ENCODE data around the gene FASN. TPM values are rescaled to one million over a fixed set of nuclear protein-coding genes. Genes with fewer than 3 reads are reported as not detected.

Gene FASN
- total RNA-seq, 1 experiment from 2014 or later, result 90.9 TPM

- DNase-seq (ENCODE audit: low read depth), result no peak
Observed at GRCh38 chr17:82076785-82077591, 21.0 kb downstream of the FASN start.

- DNase-seq (ENCODE audit: low read depth), result no peak
Observed at GRCh38 chr17:82076018-82076784, 21.8 kb downstream of the FASN start.

GRCh38 chr17:82073446-82073845 lies 24.6 kb downstream of the FASN start:
- DNase-seq (ENCODE audit: low read depth), result no peak

GRCh38 chr17:82072827-82073226 lies 25.2 kb downstream of the FASN start:
- no peak for DNase-seq (ENCODE audit: low read depth)

GRCh38 chr17:82070611-82071010 lies 27.4 kb downstream of the FASN start:
- DNase-seq (ENCODE audit: low read depth), result no peak

GRCh38 chr17:82065638-82066303 lies 32.3 kb downstream of the FASN start, which contains the start of gene DUS1L:
Gene DUS1L, minus strand, starts transcription at chr17:82065804. Its CDS starts 745 bp downstream, at chr17:82065059.
- DNase-seq (ENCODE audit: low read depth), result peak; percentile 28

GRCh38 chr17:82065193-82065637 lies 32.8 kb downstream of the FASN start:
- no peak for DNase-seq (ENCODE audit: low read depth)

- DNase-seq (ENCODE audit: low read depth), result no peak
Observed at GRCh38 chr17:82064433-82065192, 33.4 kb downstream of the FASN start.

GRCh38 chr17:82063424-82064415 lies 34.3 kb downstream of the FASN start:
- no peak for DNase-seq (ENCODE audit: low read depth)

GRCh38 chr17:82062984-82063368 lies 35.1 kb downstream of the FASN start:
- no peak for DNase-seq (ENCODE audit: low read depth)

GRCh38 chr17:82062076-82062983 lies 35.7 kb downstream of the FASN start:
- DNase-seq (ENCODE audit: low read depth), result no peak

- DNase-seq (ENCODE audit: low read depth), result no peak
Observed at GRCh38 chr17:82061047-82061925, 36.8 kb downstream of the FASN start.

GRCh38 chr17:82060614-82061013 lies 37.4 kb downstream of the FASN start:
- DNase-seq (ENCODE audit: low read depth), result no peak

- DNase-seq (ENCODE audit: low read depth), result no peak
Observed at GRCh38 chr17:82060001-82060380, 38.0 kb downstream of the FASN start.

- no peak for DNase-seq (ENCODE audit: low read depth)
Observed at GRCh38 chr17:82059272-82060000, 38.6 kb downstream of the FASN start.

GRCh38 chr17:82058855-82059249 lies 39.2 kb downstream of the FASN start:
- no peak for DNase-seq (ENCODE audit: low read depth)

- DNase-seq (ENCODE audit: low read depth), result no peak
Observed at GRCh38 chr17:82058230-82058854, 39.7 kb downstream of the FASN start.
